Stromal cell of bone marrow (primary cell): ENCODE measurements around the gene ENAH.
A peak's percentile ranks its signal among the peaks of the same experiment; 100 is the strongest.
"Not testable (repeated sequence)": the region's sequence is repeated elsewhere in the genome, so short reads cannot be mapped to it uniquely, and the experiment has no call there.

Source experiments
- DNase-seq: peaks from one replicate; pipeline ENCODE4 v3.0.0-alpha.2; 2012; ENCODE audit warnings: low read depth

The ENAH gene

DNA sequence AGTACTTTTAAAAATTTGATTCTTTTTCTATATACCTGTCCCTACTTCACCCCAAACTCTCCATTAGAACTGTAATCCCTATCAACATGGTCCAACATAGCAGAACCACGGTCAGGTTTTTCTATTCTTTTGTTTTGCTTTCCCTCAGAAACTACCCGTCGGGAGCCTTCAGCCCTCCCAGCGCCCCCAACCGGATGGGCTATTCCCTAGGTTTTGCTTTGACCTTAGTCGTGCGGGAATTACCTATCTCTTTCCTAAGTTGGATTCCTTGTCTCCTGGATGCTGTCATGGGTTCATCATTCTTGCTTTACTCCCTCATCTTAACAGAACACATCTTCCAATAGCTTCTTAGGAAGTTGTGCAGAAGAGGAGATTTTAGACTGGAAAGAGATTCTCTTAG lies 127.5 kb downstream of the ENAH start:
- DNase-seq: no peak

DNA sequence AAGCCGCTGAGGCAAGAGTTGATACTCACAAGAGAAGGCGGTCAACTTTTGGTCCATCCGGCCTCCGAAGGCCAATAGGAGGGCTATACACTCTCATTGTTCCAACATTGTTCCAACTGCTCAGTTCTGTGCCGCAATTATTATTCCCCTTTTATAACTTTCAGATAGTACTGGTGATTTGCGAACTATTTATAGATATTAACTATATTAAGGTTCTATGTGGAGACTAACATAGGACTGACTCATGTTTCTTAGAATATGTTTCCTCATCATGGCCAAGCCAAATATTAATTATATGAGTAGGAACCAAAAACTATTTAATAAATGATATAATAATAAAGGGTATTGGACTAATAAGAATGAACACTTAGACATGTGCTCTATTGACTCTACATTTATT lies 128.4 kb downstream of the ENAH start:
- DNase-seq: no peak

DNA sequence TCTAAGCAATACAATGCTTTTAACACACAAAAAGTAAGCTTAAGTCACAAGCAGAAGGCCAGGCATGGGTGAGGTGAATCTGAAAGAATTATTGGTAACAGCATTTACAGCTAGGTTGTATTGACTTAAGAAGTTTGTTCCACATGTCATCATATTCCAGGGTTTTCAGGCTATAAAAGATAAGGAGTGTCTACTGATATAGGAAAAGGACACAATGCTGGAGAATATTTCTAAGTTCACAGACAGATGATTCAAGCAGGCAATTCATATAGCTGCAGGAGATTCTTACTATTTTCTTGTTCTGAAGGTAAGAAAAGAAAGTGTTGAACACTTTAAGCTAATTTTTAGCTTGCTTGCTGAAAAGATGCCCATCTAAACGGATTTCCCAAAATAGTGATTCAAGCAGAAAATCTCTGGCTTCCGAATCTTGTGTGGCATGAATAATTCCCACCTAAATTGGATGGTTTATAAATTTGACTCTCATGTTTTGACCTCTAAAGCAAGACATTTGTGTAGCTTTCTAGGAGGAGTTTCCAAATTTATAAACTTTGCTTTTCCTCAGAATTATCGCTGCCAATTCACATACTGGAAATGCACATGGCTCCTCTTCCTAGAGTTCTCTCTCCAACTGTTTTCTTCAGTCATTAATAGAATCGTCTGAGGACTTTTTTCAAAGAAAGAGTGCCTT lies 129.5 kb downstream of the ENAH start:
- DNase-seq: no peak

DNA sequence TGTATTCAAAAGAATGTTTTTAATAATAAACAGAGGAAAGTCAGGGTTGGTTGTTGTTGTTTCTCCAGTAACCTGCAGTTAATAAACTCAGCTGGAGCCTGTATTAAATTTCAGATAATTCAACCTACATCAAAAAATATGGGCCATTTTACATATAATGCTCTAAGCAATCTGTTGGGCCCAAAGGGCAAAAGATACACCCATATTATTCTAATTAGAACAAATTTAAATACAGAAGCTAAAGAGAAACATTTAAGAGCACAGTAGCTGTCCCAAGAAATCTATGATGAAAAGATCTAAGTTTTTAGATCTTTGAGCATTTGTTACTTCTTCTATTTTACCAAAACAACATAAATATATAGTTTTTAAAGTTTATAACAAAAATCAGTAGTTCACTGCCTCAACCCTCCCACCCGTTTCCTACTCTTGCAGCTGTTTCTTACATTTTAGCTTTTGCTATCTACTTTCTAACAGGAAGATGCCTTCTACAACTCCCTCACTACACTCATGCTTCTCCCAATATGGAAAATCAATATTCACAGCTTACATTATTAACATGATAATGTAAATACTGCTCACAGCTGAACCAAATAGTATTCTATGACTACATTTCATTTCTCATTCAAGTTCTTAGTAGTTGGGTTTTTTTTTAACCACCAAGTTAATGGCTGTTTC lies 130.2 kb downstream of the ENAH start:
- no peak for DNase-seq

DNA sequence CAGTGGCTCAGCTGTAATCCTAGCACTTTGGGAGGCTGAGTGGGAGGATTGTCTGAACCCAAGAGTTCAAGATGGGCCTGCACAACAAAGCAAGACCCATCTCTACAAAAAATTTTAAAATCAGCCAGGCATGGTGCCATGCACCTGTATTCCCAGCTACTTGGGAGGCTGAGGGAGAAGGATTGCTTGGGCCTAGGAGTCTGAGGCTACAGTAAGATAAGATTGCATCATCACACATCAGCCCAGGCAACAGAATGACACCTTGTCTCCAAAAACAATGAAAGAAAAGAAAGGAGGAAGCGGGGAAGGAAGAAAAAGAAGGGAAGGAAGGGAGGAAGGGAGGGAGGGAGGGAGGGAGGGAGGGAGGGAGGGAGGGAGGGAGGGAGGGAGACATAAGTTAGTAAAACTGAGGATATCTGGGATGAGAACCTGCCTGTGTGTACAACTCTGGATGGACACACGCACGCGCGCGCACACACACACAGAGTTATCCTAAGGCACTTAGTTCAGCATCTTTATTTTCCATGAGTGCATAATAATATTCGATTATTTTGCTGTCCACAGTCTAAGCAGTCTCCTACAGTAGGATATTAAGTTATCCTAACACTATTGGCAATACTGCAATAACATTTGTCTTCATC lies 132.2 kb downstream of the ENAH start:
- DNase-seq: no peak

DNA sequence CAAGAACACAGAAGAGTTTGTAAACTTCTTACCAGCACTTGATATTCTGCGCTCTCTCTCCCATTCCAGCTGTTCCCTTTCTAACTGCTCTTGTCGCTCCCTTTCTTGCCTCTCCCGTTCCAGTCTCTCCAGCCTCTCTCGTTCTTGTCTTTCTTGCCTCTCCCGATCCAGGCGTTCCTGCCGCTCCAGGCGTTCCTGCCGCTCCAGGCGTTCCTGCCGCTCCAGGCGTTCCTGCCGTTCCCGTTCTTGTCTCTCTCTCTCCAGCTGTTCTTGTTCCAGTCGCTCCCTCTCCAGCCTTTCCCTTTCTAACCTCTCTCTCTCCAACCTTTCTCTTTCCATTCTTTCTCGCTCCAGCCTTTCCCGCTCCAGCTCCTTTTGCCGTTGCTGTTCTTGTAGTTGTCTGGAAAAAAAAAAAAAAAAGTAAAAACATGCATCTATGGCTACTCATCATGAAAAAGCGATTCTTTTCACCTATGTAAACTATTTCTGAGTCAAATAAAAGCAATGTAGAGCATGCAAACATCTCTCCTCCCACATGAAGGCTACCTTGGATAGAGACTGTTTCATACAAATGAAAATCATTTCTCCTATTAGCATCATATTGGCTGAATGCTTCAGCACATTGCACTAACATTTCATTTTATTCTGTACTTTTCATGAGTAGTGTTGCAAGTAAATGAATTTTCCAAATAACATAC lies 133.6 kb downstream of the ENAH start:
- no peak for DNase-seq

DNA sequence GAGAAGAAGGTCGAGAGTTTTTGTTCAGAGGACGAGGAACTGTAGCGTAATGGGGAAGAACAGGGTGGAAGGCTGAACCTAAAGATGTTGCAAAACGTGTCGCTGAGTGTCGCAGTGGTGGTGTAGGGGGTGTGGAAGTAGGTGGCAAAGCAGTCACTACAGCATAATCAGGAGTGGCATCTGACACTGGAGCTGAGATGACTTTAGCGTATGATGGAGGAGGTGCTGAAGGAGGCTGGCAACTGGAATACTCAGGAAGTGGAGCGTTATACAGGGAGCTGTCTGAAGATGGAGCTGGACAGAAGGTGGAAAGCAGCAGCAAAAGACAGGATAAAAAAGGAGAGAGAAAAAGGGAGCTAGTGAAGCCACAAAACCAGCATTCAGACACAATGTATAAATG lies 135.2 kb downstream of the ENAH start:
- no peak for DNase-seq

DNA sequence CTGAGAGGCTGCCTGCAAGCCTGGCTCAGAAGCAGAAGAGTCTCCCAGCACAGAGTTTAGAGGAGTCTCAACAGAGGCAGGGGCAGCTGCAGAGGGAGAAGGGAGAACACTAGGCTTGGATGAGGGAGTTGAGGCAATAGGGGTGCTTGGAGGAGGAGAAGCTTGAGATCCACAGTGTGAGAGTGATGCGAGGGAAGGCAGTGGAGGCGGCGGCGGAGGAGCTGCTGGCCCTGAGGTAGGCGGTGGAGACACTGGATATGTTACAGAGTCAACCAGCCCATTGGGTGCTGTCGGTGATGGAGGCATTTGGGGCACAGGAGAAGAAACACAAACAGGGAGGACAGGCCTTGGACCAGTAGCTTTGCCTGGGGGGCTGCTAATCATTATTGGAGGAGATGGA lies 135.7 kb downstream of the ENAH start:
- DNase-seq: no peak

DNA sequence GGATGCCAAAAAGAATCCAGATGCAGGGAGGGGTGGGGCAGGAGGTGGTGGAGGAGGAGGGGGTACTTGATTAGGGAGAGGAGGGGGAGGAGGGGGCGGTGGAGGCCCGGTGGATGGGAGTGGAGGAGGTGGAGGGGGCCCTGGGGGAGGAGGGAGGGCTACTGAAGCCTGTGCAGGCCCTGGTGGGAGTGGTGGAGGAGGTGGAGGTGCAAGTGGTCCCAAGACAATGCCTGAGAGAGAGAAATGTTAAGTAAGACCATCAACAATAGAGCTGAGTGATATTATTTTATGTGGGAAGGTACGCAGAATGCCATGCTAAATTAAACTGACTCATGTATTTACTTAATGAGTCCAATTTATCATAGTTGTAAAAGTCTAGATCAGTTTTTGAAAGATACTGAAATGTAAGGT lies 138.2 kb downstream of the ENAH start:
- DNase-seq: no peak

DNA sequence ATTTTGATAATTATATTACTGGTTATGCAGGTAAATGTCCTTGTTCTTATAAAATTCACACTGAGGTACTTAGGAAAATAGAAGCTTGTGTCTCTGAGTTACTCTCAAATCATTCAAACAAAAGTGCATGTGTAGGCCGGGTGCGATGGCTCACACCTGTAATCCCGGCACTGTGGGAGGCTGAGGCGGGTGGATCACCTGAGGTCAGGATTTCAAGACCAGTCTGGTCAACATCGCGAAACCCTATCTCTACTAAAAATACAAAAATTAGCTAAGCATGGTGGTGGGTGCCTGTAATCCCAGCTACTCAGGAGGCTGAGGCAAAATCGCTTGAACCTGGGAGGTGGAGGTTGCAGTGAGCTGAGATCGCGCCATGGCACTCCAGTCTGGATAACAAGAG lies 139.3 kb downstream of the ENAH start:
- DNase-seq: not testable (repeated sequence)

DNA sequence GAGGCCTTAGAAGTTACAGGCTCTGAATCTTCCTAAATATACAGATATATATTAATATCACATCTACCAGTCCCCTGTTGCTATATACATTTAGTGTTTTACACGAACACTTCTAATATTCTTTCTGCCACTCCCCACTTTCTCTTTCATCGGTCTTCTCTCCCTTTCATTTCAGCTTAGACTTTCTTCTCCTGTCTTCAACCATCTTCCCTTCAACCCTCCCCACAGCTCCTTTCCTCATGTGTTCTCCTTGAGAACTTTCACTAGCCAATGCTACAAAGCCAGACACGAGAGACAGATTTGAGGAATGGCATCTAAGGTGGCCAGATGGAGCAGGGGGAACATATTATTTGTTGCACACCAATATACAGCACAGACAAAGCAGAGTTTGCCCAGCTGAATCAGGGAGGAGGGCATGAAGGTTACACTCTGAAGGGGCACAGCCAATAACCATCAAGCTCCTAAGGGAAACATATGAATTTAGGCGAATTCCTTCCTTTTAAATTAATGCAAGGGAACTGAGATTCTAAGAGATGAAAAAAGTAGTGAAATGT lies 141.0 kb downstream of the ENAH start:
- DNase-seq: no peak

DNA sequence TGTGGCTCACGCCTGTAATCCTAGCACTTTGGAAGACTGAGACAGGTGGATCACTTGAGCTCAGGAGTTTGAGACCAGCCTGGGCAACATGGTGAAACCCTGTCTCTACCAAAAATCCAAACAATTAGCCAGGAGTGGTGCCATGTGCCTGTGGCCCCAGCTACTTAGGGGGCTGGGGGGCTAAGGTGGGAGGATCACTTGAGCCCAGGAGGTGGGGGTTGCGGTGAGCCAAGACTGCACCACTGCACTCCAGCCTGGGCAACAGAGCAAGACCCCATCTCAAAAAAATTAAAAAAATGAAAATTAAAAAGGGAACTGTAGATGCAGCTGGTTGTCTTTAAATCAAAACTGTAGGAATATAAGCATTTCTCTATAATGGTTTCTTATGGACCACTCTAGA lies 142.2 kb downstream of the ENAH start:
- not testable (repeated sequence) for DNase-seq

DNA sequence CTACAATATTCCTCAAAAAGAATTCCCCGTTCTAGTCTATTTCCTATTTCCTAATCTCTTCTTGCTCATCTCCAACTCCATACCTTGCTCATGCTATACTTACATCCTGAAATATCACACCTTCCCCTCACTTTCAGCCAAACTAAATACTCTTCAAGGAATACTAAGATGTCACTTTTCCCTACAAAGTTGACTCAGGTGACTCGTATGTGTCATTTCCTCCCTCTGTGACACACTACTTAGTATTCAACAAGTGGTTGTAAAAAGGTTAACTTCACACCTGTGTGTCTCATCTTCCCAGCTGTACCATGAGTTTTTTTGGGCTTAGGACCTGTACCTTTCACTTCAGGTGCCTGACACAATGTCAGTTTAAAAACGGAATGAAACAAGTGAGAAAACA lies 143.2 kb downstream of the ENAH start:
- no peak for DNase-seq

DNA sequence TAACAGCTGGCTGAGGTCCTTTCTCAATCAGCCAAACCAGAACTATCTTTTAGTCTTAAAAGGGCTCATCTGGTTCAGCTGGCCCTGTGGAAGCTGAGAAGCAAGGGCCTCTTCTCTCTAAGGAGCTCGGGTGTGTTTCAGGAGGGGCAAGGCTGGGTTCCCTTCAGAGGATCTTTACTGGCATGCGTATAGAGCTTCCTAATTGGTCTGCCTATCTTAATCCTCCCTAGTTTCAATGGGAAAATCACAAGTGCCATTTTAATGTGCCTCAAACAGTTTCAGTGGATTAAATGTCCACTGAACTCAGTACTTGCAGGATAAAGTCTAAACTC lies 143.6 kb downstream of the ENAH start:
- no peak for DNase-seq

DNA sequence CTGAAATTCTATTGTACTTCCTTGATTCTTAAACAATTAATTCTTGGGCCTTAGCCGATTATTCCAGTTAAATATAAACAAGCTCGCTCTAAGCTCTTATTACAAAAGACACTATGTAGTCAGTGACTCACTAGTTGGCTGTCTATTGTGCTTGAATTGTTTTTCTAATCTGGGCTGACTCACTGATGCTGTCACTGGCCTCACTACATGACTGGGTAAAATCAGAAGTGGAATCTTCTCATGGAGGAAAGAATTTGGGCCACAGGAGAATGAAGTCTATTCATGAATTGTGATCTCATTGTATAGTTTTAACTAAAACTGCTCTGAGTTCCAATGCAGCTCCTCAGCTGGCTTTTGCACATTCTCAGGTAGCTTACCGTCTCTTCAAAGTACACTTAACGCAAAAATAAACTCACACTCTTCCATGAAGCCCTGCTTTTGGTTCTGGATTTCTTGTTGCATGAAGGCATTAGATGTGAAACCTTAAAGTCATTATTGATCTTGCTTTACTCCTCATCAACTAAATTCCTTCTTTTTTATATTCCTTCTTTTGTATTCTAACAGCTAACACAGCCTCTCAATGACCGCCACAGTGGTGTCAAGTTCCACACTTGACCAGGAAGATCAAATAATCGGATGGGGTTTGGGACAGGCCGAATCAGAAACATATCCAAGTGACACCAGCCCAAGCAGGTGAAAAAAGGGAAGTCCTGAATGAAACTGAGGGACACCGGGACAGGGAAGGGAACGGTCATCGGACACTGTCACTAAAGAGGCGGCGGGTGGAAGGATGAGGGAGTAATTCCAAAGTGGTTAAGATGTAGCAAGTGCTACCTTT lies 144.2 kb downstream of the ENAH start:
- DNase-seq: peak; percentile 98

DNA sequence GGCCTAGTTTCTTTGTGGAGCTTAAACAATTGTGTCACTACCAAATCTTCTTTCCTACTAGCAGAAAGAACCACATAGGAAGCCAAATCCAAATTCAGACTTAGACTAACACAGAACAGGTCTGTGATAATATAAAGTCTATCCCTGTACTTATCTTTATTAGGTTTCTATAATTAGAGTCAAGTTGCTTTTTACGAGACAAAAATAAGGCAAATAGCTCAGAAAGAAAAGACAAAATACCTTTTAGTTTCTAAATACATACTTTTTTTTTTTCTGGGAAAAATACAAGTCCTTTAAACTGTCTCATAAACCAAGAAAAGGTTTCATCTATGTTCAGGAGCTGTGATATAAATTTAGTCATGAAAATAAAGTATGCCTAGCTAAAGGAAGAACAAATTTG lies 146.2 kb downstream of the ENAH start:
- DNase-seq: no peak

DNA sequence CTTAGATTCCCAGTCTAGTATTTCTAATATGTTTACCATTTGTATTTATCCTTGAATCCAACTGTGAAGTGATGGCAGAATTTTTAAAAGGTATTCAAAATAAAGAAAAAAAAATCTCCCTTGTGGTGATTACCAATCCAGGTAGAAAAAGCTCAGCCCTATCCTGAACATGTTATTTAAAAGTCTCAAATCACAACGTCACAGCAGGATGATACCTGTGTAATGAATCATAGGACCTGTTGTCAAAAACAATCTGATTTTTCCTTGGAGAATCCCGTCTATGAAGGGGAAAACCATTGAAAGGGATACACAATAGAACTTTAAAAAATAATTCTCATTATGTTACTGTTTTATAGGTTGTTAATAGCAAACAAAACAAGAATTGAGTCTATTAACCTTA lies 148.1 kb downstream of the ENAH start:
- no peak for DNase-seq

DNA sequence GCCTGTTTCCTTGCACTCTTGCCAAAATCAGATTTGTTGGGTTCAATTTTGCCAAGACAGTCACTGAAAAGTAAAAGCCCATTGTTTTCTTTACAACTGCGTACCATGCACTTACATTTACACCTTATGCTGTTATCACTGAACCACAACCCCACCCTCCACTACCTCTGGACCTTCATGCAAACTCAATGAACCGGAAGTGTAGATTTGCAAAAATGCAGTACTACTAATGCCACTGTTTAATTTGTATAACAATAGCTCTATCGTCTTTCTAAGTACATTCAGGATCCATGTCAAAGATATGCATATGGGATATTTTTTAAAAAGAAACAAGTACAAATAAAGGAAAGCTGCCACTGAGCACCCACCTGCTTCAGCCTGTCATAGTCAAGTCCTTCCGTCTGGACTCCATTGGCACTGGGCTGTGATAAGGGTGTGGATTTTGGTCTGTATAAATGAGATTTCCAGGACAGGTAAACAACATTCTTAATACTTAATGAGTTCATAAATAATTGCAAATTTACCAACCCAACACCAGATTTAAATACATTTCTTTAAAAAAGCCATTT lies 152.2 kb downstream of the ENAH start:
- DNase-seq: no peak

DNA sequence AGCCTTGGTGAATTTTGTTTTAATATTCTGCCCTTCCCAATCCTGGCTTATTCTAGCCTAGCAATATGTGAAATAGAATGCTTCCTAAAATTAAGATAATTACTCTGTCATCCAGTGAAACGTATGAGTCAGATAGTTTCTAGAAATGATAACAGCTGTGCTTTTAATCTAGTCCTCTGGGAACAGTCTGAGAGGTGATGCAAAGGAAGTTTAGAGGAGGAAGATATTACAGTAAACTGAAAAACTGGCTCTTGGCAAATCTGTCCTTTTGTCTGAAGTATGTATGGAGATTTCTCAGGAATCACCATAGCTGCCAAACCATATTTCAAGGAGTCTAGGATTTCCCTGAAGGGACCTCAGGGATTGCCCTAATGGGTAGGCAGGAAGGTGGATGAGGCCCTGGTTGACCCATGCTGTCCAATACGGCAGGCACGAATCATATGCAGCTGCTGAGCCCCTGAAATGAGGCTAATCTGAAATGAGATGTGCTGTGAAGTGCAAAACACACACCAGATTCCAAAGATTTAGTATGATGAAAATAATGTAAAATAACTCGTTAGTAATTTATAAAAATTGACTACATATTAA lies 154.3 kb downstream of the ENAH start:
- peak; percentile 43 for DNase-seq

DNA sequence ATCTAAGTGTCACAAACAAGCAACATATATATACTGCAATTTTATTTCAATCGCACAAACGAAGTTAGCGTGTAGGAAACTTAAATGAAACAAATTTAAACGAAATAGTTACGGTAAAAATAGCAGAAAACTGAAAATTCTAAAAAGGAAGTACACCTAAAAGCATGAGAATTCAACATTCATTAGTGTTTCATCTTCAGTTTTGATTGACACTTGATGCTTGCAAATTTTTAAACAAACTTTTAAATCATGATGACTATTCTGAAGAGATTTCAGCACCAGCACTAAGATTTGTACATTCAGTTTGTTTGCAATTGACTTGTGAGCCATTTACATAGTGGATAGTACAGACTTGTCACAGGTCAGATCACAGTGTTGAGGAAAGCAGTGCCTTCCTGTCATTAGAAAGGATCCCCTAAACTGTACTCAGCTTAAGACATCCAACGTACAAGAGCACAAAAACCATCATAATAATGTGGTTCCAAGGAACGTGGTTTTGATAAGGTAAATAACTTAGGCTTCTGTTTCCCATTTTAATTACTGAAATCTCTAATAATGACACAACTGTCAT lies 158.0 kb downstream of the ENAH start:
- DNase-seq: no peak
